ENCODE results near the gene PRKCE.

DNA sequence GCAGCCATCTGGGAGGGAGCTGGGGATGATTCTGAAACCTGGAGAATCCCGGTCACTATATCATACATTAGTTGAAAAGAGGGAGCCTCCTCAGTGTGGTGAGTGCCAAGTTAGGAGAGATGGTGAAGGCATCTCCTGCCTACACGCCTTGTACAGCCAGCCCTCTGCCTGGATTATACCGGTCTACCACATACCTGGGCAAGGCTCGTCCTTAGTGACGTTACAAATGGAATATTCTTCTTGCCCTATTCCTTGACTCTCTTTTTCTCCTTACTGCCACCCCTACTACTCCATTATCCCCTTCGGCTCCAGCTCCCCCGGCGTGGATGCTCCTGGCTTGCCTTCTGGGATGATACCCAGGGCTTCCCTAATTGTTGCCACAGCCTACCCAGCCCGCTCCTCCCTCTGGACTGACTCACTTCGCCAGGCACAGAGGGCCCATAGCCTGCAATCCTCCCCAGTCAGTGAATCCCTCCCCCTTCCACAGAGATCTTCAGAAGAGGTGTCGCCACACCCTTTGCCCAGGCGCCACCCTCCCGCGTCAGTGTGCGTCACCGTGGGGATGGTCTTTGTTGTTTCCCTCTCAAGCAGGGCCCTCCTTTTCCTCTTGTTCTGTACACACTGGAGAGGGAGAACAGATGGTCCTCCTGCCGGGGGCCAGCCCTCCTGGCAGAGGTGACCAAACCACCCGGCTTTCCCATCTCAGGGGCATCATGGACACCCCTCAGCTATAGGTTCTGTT, 530.5 kb downstream of the PRKCE start:
- TF ChIP-seq, protein P1, sequence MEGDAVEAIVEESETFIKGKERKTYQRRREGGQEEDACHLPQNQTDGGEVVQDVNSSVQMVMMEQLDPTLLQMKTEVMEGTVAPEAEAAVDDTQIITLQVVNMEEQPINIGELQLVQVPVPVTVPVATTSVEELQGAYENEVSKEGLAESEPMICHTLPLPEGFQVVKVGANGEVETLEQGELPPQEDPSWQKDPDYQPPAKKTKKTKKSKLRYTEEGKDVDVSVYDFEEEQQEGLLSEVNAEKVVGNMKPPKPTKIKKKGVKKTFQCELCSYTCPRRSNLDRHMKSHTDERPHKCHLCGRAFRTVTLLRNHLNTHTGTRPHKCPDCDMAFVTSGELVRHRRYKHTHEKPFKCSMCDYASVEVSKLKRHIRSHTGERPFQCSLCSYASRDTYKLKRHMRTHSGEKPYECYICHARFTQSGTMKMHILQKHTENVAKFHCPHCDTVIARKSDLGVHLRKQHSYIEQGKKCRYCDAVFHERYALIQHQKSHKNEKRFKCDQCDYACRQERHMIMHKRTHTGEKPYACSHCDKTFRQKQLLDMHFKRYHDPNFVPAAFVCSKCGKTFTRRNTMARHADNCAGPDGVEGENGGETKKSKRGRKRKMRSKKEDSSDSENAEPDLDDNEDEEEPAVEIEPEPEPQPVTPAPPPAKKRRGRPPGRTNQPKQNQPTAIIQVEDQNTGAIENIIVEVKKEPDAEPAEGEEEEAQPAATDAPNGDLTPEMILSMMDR (IDR thresholded peaks at IDR 0.05): no peak
- no peak for TF ChIP-seq EZH2 (IDR thresholded peaks at IDR 0.05; ENCODE audit: borderline replicate concordance, insufficient read depth, low read depth, low read length, poor library complexity, severe bottlenecking)
